Activated CD4-positive, alpha-beta T cell treated with anti-CD3 and anti-CD28 coated beads for 48 hours (primary cell): ENCODE results near the gene RANBP3.

ENCODE experiments used
- DNase-seq: peaks from one replicate; pipeline ENCODE4 v3.0.0-alpha.2; 2020

Gene RANBP3

GRCh38 chr19:5947435-5947834 is 30.5 kb downstream of the RANBP3 start:
- no peak for DNase-seq

GRCh38 chr19:5943623-5944022 is 34.3 kb downstream of the RANBP3 start:
- DNase-seq = no peak

GRCh38 chr19:5943045-5943444 is 34.9 kb downstream of the RANBP3 start:
- DNase-seq = no peak

GRCh38 chr19:5941673-5942072 is 36.3 kb downstream of the RANBP3 start:
- no peak for DNase-seq

GRCh38 chr19:5940260-5941208 is 37.4 kb downstream of the RANBP3 start:
- DNase-seq = no peak

- no peak for DNase-seq
Observed at GRCh38 chr19:5937550-5937949, 40.4 kb downstream of the RANBP3 start.

- no peak for DNase-seq
Observed at GRCh38 chr19:5936292-5936592, 41.7 kb downstream of the RANBP3 start.

GRCh38 chr19:5935473-5936291 is 42.3 kb downstream of the RANBP3 start:
- no peak for DNase-seq

- DNase-seq = no peak
Observed at GRCh38 chr19:5934774-5935472, 43.0 kb downstream of the RANBP3 start.

GRCh38 chr19:5934069-5934401 is 43.9 kb downstream of the RANBP3 start:
- no peak for DNase-seq

GRCh38 chr19:5933391-5934068 is 44.4 kb downstream of the RANBP3 start:
- DNase-seq = no peak

GRCh38 chr19:5932609-5933262 is 45.2 kb downstream of the RANBP3 start:
- DNase-seq = no peak

- no peak for DNase-seq
Observed at GRCh38 chr19:5932146-5932545, 45.8 kb downstream of the RANBP3 start.

GRCh38 chr19:5931251-5931650 is 46.7 kb downstream of the RANBP3 start:
- DNase-seq = no peak

GRCh38 chr19:5929625-5930024 is 48.3 kb downstream of the RANBP3 start:
- DNase-seq = no peak

- DNase-seq = no peak
Observed at GRCh38 chr19:5929179-5929578, 48.8 kb downstream of the RANBP3 start.

GRCh38 chr19:5927441-5927821 is 50.5 kb downstream of the RANBP3 start:
- no peak for DNase-seq

GRCh38 chr19:5926641-5927440 is 51.1 kb downstream of the RANBP3 start:
- no peak for DNase-seq

GRCh38 chr19:5925830-5926427 is 52.0 kb downstream of the RANBP3 start:
- DNase-seq = no peak

GRCh38 chr19:5923356-5923755 is 54.6 kb downstream of the RANBP3 start:
- DNase-seq = no peak

- no peak for DNase-seq
Observed at GRCh38 chr19:5922161-5922545, 55.8 kb downstream of the RANBP3 start.
